Medulla oblongata (tissue), 1 donor: ENCODE results near the gene ZNF598.
"Not testable (repeated sequence)": the region's sequence is repeated elsewhere in the genome, so short reads cannot be mapped to it uniquely, and the experiment has no call there.

Source experiments
- DNase-seq: peaks from one replicate; pipeline ENCODE4 v3.0.0-alpha.2; 2015; ENCODE audit errors: extremely low spot score

The ZNF598 gene

DNA sequence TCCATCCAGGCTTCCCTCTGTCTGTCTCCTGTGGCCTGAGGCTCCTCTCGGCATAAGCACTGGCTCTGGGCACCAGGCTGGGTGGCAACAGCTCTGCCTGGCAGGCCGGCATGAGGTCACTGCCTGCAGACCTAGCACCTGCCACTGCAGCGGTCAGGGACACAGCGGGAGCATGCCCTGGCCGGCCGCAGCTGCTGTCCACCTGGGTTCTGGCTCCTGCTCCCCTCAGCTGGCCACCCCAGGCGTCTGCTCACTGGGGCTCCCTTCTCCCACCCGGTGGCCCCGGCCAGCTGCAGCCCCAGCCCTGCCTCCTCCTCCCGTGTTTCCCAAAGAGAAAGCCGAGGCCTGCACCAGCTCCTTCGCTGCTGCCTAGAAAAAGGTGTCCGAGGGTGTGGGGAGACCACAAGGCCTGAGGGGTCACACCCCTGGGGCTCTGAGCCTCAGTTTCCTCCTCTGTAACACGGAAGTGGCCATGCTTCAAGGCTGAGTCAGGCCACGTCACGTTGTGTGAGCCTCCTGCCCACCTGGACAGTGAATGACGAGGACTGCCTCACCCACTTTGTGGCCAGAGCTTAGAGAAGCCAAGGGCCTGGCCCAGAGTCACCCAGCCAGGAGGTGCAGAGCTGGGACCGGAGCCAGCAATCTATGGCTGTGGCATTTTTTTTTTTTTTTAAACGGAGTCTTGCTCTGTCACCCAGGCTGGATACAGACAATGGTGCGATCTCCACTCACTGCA is 31.3 kb upstream of the ZNF598 start:
- no peak for DNase-seq

DNA sequence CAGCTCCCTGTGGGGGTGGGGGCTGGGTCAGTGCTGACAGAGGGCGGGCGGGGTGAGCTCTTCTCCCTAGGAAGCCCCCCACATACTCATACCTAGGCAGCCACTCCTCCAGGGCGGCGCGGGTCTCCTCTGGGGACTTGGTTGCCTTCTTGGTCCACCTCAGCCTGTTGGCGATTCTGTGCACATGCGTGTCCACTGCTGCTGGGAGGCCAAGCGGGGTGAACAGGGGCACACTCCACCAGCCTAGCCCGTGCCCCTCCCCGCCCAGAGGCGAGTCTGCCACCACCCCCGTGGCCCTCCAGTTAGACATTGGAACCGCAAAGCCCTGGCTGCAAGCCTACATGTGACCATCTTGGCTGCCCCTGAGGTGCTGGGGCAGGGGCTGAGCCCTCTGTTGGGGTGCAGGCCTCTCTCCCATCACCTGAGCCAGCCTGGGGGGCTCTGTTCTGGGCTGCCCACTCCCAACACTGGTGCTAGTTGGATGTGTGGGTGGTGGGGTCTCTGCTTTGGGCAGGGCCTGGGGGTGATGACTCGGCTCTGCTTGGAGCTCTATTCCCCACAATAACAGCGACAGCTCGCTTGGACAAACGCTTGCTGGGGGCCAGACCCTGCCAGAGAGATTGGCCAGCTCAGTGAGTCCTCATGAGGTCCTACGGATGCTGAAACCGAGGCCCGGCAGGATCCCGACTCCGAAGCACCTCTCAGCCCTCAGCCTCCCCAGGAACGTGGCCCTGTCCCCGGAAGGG is 30.6 kb upstream of the ZNF598 start:
- DNase-seq, result no peak

DNA sequence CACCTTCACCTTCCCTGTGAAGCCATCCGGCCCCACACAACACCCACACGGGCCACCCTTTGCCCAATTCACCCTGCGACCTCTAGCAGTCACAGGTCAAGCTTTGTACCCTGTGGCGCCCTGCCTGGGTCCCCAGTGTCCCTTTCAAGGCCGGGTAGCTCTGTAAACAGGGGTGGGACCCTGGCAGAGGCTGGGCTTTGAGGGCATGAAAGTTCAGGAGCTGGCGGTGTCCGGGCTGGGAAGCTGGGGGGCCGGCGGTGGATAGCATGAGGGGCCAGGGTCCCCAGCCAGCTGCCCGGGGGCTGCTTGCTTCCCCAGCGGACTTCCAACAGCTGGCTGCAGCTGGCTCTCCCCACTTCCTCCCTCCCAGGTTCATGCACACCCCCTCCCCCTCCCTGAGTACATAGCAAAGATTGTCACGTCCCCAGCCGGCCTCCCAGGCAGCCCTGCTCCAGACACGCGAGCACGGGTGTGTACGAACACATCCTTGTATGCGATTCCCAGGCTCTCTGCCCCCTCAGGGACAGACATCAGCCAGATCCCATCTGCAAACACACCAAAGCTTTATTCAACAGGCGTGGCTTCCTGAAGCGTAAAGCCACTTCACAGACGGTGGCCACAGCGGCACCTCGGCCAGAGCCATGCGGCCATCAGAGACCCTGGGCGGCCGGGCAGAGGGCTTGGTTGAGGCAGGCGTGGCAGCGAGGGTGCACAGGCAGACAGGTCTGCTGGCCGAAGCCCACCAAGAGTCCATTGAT is 29.8 kb upstream of the ZNF598 start:
- no peak for DNase-seq

DNA sequence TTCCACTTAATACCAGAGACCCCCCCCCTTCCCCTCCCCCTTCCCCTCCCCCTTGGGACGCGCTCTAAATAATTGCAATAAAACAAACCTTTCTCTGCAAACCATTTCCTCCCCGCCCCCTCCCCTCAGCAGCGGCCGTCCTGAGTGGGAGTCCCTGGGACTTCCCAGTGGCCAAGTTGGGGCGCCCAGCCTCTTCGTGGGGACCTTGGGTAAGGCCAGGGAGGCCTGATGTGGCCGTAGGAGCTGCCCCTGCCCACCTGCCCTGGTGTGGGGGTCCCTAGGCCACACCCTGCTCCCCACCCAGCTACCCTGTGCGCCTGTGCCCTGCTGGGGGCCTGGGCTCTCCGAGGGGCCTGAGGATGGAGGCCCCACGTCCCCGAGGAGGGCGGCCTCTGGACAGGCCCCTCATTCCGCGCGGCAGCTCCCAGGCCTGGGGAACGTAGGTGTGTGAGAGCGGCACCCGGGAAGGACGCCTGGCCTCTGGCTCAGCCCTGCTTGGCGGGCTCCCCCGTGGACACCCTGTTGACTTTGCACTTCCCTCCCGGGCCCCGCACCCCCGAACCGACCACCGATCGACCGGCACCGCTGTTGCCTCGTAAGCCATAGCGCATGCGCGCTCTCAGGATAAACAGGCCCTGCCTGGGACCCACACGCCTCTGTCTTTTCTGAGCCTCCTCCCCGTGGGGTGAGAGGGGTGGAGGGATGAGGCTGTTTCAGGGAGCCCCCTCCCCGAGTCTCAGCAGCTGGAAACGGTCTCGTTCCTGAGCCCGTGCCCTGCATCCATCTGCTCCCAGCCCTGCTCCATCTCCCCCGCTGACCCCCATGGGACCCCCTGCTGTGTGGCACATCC is 29.0 kb upstream of the ZNF598 start:
- no peak for DNase-seq

DNA sequence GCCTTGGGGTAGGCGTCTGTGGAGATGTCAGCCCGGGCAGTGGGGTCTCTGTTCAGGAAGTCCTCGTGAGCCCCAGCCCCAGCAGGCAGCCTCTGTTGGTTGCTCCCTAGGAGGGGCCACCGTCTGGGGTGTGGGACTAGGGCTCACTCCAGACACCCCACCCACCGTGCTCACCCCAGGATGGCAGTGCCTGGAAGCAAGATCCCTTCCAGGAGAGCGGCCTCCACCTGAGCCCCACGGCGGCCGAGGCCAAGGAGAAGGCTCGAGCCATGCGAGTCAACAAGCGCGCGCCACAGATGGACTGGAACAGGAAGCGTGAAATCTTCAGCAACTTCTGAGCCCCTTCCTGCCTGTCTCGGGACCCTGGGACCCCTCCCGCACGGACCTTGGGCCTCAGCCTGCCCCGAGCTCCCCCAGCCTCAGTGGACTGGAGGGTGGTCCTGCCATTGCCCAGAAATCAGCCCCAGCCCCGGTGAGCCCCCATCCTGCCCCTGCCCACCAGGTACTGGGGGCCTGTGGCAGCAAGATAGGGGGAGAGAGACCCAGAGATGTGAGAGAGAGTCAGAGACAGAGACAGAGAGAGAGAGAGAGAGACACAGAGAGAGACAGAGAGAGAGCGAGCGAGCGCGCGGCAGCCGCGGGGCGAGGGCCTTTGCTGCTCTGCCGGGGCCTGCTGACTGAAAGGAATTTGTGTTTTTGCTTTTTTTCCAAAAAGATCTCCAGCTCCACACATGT is 28.2 kb upstream of the ZNF598 start:
- no peak for DNase-seq

DNA sequence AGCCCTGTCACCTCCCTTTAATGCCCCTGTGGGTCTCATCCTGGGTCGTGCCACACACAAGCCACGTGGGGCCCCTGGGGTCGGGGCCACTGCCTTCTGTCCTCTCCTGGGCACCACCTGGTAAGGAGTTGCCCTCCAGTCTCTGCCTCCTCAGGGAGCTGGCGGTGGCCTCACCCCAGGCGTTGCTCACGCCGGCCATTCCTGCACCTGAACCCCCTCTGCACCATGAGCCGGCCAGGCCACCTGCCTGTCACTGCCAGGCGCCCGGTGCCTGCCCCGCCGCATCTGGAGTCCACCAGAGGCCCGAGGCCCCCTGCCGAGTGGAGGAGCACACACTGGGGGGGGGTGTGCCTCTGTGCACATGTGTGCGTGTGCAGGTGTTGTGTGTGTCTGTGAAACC is 27.5 kb upstream of the ZNF598 start:
- DNase-seq, result no peak

DNA sequence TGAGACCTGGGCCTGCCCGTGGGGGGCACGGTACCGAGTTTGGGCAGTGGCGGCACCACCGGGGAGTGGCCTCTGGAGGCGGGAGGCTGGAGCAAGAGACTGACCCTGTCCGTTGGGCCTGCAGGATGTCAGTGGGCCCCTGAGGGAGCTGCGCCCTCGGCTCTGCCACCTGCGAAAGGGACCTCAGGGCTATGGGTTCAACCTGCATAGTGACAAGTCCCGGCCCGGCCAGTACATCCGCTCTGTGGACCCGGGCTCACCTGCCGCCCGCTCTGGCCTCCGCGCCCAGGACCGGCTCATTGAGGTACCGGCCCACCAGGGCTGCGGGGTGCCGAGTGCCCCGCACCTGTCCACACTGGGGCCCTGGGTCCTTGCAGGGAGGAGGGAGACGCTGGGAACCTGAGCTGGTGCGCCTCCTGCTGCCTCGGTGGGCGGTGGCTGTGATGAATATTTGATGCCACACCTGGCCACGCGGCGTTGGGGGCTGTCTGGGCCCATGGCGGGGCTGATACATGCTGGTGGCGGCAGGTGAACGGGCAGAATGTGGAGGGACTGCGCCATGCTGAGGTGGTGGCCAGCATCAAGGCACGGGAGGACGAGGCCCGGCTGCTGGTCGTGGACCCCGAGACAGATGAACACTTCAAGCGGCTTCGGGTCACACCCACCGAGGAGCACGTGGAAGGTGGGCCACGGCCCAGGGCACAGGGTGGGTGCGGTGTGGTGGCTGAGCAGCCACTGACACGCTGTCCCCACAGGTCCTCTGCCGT is 26.8 kb upstream of the ZNF598 start:
- DNase-seq, result no peak

DNA sequence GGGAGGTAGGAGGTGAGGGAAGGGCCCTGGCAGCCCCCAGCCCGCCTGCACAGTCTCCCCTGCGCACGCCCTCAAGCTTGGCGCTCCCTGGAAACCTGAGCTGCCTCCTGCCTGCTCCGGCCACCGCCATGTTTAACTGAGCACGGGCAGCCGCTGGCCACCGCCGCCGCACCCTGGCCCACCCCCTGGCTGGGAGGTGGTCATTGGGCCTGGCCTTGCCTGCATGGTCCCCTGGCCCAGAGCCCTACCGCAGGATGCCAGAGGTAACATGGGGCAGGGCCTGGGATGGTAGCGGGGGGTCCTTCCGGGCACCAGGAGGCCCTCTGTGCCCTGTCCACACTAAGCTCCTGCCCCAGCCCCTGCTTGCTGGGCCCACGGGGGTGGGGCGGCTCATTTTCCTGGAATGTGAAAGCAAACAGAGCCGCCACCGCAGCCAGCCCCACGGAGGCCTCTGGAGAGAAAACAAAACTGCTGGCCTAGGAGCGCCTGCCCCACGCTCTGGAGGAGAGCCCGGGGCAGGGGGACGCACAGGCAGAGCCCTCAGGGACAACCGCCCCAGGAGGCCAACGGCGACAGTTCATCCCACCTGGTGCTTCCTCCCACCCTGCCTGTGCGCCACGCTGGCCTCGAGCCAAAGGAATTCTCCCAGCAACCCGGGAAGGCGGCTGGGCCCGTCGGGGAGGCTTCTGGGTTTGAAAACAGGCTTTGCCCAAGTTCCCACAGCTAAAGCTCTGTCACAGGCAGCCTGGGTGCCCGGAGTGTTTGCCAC is 26.0 kb upstream of the ZNF598 start:
- no peak for DNase-seq

DNA sequence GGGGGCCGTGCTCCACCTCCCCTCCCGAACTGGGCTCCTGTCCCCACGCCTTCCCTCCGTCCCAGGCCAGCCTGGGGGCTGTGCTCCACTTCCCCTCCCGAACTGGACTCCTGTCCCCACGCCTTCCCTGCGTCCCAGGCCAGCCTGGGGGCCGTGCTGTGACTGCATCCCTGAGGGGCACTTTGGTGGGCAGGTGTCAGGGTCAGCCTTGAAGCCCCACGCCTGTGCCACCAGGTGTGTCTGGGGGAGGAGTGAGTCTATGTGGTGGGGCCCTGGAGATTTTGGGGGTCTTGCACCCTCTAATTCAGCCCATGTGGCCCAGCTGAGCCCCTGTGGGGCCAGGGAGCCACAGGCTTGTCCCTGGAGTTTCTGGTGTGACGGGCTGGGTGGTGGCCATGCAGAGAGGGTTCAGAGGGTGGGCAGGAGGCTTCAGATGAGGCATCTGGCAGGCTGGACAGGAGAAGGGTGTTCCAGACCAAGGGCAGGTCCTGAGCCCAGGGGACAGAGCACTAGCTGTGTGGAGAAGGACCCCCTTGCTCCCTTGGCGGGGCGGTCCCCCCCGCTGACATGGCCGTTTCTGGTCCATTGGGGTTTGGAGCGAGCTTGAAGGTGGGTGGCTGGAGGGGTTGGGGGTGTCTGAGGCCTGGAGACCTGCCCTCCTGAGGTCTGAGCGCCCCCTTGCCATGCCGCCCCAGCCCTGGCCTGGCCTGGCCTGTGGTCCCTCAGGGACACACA is 25.2 kb upstream of the ZNF598 start:
- no peak for DNase-seq

DNA sequence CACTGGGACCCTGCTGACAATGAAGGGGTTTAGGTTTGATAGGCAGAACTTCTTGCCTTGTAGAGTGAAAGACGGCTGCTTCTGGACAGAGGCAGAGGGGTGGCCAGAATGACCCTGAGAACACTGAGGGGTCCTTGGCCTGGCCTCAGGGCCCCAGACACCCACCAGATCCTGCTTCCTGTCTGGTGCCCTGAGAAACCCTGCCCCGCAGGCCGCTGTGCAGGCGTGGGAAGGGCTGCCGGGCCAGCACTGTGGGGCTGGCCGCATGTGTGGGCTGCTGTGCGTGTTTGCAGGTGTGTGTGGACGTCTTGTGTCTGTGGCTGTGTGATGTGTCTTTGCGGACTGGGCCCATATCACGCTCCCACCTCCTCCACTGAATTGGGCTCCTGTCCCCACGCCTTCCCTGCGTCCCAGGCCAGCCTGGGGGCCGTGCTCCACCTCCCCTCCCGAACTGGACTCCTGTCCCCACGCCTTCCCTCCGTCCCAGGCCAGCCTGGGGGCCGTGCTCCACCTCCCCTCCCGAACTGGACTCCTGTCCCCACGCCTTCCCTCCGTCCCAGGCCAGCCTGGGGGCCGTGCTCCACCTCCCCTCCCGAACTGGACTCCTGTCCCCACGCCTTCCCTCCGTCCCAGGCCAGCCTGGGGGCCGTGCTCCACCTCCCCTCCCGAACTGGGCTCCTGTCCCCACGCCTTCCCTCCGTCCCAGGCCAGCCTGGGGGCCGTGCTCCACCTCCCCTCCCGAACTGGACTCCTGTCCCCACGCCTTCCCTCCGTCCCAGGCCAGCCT is 24.5 kb upstream of the ZNF598 start:
- DNase-seq, result not testable (repeated sequence)

DNA sequence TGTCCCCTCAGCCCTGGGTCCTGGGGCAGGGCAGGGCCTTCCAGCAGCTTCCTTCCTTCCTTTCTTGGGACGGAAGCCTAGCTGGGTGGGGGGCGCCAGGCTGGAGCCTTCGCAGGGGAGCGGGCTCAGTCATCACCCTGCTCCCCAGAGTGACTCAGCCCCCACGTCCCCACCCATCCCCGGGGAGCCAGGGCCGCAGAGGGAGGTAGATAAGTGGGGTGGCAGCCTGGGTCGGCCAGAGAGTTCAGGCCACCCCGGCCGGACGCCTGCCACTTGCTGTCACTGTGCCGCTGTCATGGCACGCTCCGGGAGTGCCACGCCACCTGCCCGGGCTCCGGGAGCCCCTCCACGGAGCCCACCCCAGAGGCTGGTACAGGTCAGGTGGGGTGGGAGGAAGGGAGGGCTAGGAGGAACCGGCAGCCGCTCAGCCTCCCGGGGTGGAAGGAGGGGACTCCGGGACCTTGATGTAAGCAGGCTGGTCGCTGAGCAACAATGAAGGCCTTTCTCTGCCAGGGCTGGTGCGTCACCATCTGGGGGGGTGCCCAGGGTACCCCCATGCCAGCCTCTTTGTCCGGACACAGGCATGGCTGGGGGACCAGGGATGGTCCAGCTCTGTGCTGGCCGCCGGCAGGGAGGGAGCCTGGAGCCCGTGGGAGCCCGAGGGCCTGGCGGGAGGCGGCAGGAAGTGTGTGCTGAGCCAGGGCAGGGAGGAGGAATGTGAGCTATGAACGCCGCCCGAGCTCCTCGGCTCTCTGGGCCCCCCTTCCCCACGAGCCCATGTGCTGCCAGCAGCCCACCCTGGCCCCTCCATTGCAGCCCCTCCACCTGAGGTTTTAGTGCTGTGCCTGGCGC is 23.7 kb upstream of the ZNF598 start:
- peak; percentile 92 for DNase-seq

DNA sequence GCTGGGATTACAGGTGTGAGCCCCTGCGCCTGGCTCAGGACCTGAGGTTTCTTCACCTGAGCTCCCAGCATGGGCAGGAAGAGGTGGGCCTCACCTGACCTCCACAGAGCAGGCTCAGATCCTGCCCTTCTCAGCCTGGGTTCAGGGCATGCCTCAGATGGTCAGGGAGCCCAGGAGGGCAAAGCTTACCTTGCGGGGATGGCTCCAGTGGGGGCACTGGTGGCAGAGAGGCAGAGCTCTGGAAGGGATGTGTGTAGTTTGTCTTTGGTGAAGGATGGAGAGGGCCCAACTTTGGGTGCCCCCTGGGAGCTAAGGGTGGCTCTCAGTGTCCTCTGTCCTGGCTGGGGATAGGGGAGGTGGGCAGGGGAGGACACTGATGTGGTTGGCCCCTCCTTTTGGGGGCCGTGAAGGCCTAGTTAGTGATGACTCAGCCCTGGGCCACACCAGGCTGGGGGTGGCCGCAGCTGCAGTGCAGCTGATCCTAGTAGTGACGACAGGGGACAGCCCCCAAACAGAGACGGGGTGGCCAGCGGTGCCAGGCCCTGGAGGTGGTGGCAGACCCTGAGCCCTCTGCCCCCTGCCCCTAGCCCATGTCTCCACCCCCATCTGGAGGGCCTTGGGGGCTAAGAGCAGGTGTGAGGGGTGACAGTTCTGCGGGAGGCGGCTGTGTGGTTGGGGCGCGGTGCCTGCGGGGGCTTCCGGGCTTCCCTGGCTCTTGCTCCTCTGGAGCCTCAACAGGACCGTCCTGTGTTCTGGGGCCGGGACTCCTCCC is 22.9 kb upstream of the ZNF598 start:
- DNase-seq, result peak; percentile 25

DNA sequence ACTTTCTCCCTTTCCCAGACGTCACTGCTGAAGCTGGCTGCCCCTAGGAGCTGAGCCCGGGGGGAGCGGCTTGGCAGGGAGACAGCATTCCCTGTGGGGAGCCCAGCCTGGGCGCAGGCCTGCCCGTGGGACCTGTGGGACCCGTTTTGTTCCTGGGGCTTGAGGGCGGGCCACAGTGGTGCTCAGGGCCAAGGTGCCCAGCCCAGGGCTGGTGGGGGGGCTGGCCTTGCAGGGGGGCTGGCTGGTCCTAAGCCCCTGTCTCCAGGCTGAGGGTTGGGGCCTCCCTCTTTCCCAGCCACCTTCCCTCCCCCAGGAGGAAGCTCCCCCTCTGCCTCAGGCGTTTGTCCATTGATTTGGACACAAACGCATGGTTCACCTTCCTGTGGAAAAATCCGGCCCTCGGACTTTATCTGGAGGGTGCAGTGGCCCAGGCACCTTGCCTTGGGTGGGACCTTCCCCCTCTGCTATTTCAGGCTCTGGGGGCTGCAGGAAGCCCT is 21.5 kb upstream of the ZNF598 start:
- DNase-seq, result no peak

DNA sequence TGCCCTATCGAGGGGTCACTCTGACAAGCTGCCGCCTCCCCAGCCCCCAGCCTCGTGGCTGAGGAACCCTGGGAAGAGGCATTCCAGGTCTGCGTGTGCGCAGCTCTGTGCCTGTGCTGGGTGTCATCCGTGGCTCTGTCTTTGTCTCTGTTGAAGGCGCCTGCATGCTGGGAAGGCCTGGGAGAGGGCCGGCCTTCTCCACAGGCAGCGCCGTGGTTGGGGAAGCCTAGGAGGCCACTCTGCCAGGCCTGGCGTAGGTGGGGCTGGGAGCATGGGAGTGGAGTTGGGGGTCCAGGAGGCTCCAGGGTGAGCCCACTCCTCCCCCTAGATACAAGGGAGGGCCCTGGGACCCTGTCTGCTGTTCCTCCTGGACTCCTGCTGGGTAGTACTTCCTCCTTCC is 20.4 kb upstream of the ZNF598 start:
- no peak for DNase-seq

DNA sequence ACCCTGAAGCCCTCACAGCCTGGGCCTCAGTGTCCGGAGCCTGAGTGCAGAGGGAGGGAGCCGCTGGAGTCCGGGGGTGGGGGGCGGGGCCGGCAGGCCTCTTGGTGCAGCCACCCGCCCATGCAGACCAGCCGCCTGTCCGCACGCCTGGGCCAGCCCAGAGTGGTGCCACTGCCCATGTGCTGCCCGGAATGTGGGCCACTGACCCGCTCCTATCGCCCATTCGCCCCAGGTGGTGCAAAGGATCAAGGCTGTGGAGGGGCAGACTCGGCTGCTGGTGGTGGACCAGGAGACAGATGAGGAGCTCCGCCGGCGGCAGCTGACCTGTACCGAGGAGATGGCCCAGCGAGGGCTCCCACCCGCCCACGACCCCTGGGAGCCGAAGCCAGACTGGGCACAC is 19.7 kb upstream of the ZNF598 start:
- no peak for DNase-seq

DNA sequence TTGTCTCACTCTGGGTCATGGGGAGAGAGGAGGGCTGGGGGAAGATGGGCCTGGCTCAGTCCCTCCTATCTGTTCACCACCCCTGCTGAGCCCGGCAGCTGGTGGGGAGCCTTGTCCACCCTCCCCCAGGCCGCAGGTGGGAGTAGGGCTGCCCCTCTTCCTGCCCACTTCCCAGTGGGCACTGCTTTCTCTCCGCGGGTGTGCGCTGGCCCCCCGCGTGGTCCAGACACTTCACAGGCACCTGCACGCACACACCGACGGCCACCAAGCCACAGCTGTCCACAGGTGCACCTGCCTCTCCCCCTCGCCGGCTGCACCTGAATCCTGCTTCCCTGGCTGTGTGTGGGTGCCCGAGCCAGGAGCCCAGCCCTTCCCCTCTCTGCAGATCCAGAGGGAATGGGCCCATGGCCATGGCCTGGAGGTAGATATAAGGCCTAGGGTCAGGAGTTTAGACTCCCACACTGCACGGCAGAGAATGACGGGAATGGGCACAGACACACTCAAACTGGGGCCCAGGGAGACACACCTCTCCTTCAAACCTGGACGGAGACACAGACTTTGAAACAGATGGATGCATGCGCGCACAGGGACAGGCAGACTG is 19.1 kb upstream of the ZNF598 start:
- no peak for DNase-seq
